KMS-11 (cell line): ENCODE data around the gene SHROOM1.

ENCODE experiments used
- H2AFZ ChIP-seq: fragments of 200-600 bp; sonication (generic); 2 replicates; pipeline ENCODE4 v1.6.1; 2016; ENCODE audit warnings: antibody characterized with exemption, mixed run types, low read depth
- H3K27ac ChIP-seq: fragments of 200-600 bp; sonication (generic); 2 replicates; pipeline ENCODE4 v1.6.1; 2016; ENCODE audit warnings: mild to moderate bottlenecking, mixed run types
- H3K27me3 ChIP-seq: fragments of 200-600 bp; sonication (generic); 2 replicates; pipeline ENCODE4 v1.6.1; 2017; ENCODE audit warnings: mild to moderate bottlenecking, low read depth, mixed run types, moderate library complexity; ENCODE audit not compliant: insufficient read depth
- H3K36me3 ChIP-seq: fragments of 200-600 bp; sonication (generic); 2 replicates; pipeline ENCODE4 v1.6.1; 2017; ENCODE audit warnings: mild to moderate bottlenecking, mixed run types; ENCODE audit not compliant: insufficient read depth
- H3K4me1 ChIP-seq: fragments of 200-600 bp; sonication (generic); 2 replicates; pipeline ENCODE4 v1.6.1; 2016; ENCODE audit warnings: mild to moderate bottlenecking, low read depth, mixed run types; ENCODE audit not compliant: poor library complexity, severe bottlenecking
- H3K4me2 ChIP-seq: fragments of 200-600 bp; sonication (generic); 2 replicates; pipeline ENCODE4 v1.7.0; 2016; ENCODE audit warnings: mild to moderate bottlenecking, mixed run types
- H3K4me3 ChIP-seq: fragments of 200-600 bp; sonication (generic); IDR thresholded peaks from 2 replicates; pipeline ENCODE4 v1.6.1; 2017; ENCODE audit warnings: low read depth, low read length, mixed read lengths; ENCODE audit not compliant: insufficient read depth
- H3K79me2 ChIP-seq: fragments of 200-600 bp; sonication (generic); 2 replicates; pipeline ENCODE4 v1.6.1; 2016; ENCODE audit warnings: low read depth, mixed run types; ENCODE audit not compliant: insufficient read depth
- H3K9ac ChIP-seq: fragments of 200-600 bp; sonication (generic); 2 replicates; pipeline ENCODE4 v1.6.1; 2016; ENCODE audit warnings: mild to moderate bottlenecking, mixed run types
- H4K20me1 ChIP-seq: fragments of 200-600 bp; sonication (generic); 2 replicates; pipeline ENCODE4 v1.6.1; 2016; ENCODE audit warnings: mild to moderate bottlenecking, mixed run types; ENCODE audit not compliant: insufficient read depth
- TF ChIP-seq, protein P1 (sequence below): fragments of 200-600 bp; sonication (generic); conservative IDR thresholded peaks from 2 replicates; pipeline ENCODE4 v1.6.1; 2017; ENCODE audit warnings: low read depth, mild to moderate bottlenecking, antibody characterized with exemption, low read length, moderate library complexity, mixed read lengths

The SHROOM1 gene

DNA sequence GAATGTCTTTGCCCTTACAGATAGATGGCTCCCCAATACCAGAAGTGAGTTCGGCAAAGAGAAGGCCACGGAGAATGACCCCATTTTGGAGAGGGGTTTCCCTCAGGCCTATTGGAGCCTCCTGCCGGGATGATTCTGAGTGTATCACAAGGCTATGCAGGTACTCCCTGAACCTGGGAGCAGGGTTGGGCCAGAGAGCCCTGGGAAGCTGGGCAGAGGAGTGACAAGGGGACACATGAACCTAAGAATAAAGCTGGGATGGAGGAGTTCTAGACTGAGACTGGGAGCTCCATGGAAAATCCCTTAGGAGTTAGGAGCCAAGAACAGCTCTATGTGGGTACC lies 43.5 kb upstream of the SHROOM1 start:
- Histone ChIP-seq H3K4me3 (no peak overlapping the region), H3K27ac (no peak overlapping the region), H3K79me2 (no peaks in the 10 kb centered on the region), H3K4me1 (no peaks in the 10 kb centered on the region), H3K4me2 (no peak overlapping the region), H3K27me3 (no peaks in the 10 kb centered on the region), H3K9ac (no peak overlapping the region), H2AFZ (no peak overlapping the region), H3K36me3 (no peaks in the 10 kb centered on the region), H4K20me1 (no peaks in the 10 kb centered on the region)
- TF ChIP-seq, protein P1, sequence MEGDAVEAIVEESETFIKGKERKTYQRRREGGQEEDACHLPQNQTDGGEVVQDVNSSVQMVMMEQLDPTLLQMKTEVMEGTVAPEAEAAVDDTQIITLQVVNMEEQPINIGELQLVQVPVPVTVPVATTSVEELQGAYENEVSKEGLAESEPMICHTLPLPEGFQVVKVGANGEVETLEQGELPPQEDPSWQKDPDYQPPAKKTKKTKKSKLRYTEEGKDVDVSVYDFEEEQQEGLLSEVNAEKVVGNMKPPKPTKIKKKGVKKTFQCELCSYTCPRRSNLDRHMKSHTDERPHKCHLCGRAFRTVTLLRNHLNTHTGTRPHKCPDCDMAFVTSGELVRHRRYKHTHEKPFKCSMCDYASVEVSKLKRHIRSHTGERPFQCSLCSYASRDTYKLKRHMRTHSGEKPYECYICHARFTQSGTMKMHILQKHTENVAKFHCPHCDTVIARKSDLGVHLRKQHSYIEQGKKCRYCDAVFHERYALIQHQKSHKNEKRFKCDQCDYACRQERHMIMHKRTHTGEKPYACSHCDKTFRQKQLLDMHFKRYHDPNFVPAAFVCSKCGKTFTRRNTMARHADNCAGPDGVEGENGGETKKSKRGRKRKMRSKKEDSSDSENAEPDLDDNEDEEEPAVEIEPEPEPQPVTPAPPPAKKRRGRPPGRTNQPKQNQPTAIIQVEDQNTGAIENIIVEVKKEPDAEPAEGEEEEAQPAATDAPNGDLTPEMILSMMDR = no peak

DNA sequence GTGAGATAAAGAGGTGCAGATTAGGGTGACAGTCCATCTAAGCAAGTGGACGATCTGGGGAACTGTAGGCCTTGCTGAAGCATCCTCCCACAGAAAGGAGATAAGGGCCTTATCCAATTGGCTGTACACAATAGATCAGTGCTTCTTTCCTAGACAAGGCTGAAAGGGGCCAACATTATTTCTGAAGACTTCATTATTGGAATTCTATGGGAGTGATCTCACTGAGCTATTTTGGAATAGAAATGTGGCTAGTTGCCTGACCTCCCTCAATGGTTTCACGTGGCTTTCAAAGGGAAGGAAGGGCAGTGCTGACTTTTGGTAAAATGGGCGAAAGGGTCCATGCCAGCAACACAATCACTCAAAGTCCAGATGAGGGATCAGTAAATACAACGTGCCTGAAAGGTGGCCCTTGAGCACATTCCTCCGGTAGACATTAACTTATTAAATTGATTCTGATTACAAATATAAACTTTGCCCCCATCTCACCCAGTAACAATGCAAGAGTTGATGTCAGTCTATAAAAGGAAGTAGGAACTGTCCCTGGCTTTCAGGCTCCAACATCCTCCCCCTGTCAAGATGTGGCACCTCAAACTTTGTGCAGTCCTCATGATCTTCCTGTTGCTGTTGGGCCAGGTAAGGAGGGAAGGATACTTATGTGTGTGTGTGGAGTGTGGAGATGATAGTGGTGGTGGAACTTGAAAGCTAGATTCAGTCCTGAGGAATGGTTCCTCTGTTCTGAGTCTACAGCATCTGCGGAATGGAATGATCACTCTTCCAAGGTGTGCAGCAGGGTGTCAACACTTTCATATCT lies 42.9 kb upstream of the SHROOM1 start, which contains the start of gene LEAP2:
TSS of gene LEAP2 (plus strand) at position 550 of the 811 bp plus-strand sequence. CDS start at position 577, 27 bp downstream.
- no peaks in the 10 kb centered on the region for H3K27me3 ChIP-seq
- H3K4me2 ChIP-seq = no peak within 1 kb of the TSS
- no peaks in the 10 kb centered on the region for H4K20me1 ChIP-seq
- no peak within 1 kb of the TSS for H3K4me3 ChIP-seq
- no peak within 1 kb of the TSS for H3K9ac ChIP-seq
- no peak within 1 kb of the TSS for H2AFZ ChIP-seq
- no peaks in the 10 kb centered on the region; the same call in 1 of the 2 replicates for H3K36me3 ChIP-seq
- TF ChIP-seq, protein P1 = no peak
- no peak within 1 kb of the TSS for H3K27ac ChIP-seq
- H3K4me1 ChIP-seq = no peaks in the 10 kb centered on the region
- H3K79me2 ChIP-seq = 0 out of 2 replicates have a peak, but pooled peaks cover 2% of the 10 kb centered on the region

DNA sequence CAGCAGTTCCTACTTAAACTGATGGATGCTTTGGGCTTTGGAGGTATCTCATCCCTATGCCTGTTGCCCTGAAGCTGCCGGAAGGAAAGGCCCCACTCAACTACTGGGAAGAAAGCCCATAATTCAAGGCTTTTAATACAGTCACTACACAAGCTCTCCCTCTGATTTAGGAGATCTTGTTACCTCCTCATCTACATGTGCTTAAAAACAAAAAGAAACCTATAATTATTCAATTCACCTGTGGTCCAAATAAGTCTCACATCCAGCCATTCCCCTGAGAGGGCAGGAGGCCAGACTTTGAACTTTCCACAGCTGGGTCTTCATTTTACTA lies 42.3 kb upstream of the SHROOM1 start:
- H3K4me3 ChIP-seq = no peak overlapping the region
- TF ChIP-seq, protein P1 = no peak
- H3K27ac ChIP-seq = no peak overlapping the region
- no peak overlapping the region for H2AFZ ChIP-seq
- no peak overlapping the region for H3K9ac ChIP-seq
- no peaks in the 10 kb centered on the region for H3K27me3 ChIP-seq
- H3K4me1 ChIP-seq = peaks cover under 1% of the 10 kb centered on the region
- H4K20me1 ChIP-seq = no peaks in the 10 kb centered on the region
- H3K4me2 ChIP-seq = no peak overlapping the region
- H3K36me3 ChIP-seq = no peaks in the 10 kb centered on the region; the same call in 1 of the 2 replicates
- 0 out of 2 replicates have a peak, but pooled peaks cover 7% of the 10 kb centered on the region for H3K79me2 ChIP-seq

DNA sequence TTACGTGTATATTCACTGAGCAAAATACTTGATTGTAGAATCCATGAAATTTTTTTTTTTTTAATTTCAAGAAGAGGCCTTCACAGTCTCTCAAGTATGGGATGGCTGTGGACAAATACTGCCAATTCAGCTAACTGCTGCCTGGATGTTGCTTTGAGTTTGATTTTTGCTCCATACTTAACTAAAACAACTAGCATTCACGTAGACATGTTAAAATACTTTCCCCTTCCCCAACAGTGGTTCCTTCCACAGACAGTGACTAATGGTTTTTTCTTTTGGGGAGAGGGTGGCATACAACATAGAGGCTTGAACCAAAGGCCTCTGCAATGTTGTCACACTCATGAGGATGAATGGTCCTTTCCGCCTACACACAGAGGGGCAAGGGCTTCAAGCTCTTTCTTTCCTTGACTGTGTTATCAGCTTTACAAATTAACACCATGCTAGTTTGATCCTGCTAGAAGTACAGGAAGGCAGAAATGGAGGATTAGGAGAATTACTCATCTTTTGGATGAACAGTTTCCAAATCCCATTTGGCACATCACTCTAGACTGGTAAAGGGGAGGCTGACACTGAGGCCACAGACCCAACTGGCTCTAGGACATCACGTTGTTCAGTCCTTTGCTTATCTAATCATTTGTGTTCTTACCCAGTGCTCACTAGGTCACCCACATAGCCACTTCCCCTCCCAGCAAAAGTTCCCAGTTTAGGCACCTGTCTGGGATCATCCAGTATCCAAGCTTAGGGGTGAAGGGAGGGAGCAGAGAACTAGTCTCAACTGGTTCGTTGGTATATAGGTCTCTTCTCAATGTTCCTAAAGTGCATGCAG lies 41.2 kb upstream of the SHROOM1 start:
- no peaks in the 10 kb centered on the region for H4K20me1 ChIP-seq
- H3K36me3 ChIP-seq = no peaks in the 10 kb centered on the region; the same call in 1 of the 2 replicates
- no peak overlapping the region for H3K9ac ChIP-seq
- no peak overlapping the region for H3K27ac ChIP-seq
- H3K27me3 ChIP-seq = no peaks in the 10 kb centered on the region
- H3K79me2 ChIP-seq = peaks cover 18% of the 10 kb centered on the region
- no peak overlapping the region for H2AFZ ChIP-seq
- H3K4me3 ChIP-seq = no peak overlapping the region
- peaks cover 7% of the 10 kb centered on the region for H3K4me1 ChIP-seq
- H3K4me2 ChIP-seq = no peak overlapping the region
- TF ChIP-seq, protein P1 = no peak
